ENCODE results near the gene AMBRA1.

Gene AMBRA1

DNA sequence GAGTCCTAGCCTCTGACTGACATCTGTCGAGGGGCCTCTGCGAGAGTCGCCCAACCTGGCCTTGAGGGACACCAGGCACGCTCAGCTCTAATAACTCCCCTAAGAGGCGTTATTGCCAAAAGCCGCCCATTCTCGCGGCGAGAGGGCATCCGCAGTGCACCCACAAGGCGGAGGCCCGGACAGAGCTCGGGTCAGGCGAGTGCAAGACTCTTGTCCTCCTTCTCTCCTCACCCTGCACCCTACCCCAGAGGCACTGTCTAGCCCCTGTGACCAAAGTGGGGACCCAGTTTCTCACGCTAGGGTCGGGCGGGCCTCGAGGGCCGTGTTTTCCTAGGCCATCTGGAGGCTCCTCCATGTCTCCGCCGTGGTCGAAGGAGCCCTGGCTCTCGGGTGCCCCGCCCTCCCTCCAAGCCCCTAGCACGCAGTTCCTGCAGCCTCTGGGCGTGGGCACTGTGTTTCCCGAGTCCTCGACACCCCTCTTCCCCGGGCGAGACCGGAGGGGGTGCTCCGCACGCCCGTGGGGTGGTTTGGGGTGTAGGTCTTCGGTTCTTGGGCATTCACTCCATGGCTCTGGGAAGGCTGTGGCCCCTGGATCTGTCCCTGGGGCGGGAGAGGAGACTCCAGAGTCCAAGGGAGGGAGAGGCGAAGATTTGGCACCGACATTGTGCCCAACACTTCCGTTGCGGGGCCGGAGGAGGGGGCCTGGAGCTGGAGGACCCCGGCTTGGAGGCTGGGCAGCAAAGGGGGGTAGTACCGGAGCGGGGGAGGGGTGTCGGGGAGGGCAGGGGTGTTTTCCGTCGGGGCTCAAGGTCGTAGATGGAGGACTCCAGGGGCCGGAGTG is 203.3 kb downstream of the AMBRA1 start:
- peak; percentile 31 for DNase-seq

DNA sequence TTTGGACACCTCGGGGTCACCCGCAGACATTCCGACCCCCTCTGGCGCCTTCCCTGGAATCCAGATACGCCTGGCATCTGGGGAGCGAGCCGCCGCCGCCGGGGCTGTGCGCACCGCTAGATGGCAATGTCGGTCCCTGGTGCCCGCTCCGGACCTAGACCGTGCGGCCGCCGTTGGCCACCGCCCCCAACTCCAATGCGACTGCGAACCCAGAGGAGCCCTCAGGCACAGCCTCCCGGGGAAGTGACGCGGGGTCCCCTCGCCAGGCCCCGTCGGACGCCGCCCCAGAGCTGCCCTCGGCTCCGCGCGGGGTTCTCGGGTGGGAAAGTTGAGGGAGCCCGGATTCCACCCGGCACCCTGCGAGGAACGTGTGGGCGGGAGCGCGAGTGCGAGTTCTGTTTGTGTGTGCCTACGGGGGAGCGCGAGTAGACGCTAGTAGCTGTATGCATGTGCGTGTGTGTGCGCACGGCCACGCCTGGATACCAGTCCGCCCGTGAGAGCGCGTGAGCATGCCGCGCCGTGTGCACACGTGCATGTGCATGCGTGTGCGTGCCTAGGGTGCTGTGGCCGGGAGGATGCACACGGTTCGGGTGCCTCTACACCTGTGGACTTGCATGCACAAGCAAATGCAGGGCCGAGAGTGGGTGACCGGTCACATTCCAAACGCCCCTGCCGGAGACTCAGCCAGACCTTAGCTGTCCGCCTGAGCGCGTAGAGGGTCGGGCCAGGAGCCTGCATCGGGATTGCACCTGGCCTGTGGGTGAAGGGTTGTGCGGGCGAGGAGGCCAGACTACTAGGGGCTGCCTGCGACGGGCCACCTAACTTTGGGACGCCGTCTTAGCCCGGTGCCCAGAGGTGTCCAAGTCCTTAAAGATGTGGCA is 204.1 kb downstream of the AMBRA1 start:
- peak; percentile 89 for DNase-seq

DNA sequence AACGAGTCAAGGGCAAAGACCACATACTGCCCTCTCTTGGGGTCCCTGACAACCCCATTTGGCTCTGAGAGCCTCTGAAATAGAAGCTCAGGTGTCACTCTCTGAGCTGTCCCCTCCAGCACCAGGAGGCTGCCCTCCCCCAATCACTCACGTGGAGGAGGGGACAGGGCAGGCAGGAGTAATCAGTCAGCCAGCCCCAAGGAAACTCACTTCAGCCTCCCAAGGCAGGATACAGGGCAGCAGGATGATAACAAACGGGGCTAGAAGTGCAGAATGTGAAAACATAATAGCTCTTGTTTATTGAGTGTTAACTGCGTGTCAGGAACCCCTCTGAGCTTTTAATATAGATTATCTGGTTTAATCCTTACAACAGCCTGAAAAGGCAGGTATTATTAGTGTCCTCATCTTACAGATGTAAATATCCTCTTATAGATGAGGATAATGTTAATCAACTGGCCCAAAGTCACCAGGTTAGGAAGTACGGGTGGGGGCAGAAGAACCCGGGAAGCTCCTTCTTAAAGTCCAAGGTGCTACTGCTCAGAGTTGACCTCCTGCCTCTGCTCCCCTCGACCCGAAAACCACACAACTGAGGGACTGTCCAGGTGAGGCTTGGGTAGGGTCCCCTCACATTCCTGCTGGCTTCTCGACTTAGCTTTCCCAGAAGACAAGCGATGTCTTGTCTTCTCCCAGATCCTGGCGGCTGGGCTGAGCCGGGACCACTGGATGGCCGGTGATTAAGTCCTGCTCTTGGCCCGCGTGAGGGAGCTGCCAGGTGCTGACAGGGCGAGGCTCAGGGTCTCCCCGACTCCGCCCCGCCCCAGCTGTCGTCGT is 205.0 kb downstream of the AMBRA1 start:
- DNase-seq, result peak; percentile 41

DNA sequence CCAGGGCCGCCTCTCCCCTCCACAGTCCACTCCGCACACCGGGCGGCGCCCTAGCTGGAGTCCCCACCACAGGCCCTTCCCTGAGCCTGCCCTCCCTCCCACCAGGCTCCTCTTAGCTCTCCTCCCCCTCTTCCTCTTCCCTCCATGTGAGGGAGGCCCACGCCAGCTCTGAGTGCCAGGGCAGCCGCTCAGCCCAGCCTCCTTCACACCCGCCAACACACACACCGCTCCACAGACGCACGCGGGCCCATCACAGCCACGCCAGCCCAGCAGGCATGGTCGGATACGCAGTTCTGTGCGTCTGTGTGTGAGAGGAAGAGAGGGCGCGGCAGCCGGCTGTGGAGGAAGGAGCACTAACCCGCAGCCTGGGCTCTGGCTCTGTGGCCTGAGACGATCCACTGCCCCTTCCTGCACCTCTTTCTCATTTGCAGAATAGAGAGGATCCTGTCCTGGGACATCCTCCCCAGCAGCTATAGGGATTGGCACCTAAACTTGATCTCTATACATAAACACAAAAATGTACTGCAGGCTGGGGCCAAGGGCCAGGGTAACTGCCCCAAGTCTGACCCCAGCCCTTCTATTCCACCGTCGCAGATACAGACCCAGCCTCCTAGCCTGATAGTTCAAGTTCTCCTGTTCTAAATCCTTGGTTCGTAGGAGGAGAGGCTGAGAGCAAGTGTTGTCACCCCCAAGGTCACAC is 205.8 kb downstream of the AMBRA1 start:
- peak; percentile 69 for DNase-seq

DNA sequence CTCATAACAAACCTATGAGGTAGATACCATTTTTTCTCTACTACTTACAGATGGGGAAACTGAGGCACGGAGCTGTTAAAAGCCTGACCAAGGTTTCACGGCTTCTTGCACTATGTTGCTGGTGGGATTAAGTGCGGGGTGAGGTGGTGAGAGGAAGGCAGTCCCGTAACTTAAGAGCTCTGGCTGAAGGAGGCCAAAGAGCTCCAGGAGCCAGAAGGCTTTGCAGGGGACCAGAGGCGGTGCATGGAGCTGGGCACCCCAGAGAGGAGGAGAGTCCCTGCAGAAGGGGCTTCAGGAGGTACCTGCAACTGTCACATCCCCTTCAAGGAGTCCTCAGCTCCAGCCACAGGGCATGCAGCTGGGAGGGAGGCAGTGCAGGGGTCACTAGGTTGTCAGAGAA is 206.4 kb downstream of the AMBRA1 start:
- no peak for DNase-seq

DNA sequence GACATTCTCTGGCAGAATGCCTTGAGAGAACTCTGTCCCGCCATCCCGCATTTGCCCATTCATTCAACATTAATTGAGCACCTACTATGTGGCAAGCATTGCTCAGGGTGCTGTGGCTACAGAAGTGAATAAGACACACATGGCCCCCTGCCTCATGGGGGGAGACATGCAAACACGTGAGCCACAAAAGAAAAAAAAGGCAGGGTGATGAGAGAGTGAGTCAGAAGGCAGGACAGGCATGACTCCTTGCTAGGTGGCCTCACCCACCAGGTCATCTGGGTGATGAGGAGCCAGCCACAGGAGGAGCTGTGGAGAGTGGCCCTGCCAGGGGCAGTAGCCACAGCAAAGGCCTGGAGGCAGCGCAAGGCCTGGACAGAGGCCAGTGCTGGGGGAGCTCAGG is 207.1 kb downstream of the AMBRA1 start:
- DNase-seq, result no peak

DNA sequence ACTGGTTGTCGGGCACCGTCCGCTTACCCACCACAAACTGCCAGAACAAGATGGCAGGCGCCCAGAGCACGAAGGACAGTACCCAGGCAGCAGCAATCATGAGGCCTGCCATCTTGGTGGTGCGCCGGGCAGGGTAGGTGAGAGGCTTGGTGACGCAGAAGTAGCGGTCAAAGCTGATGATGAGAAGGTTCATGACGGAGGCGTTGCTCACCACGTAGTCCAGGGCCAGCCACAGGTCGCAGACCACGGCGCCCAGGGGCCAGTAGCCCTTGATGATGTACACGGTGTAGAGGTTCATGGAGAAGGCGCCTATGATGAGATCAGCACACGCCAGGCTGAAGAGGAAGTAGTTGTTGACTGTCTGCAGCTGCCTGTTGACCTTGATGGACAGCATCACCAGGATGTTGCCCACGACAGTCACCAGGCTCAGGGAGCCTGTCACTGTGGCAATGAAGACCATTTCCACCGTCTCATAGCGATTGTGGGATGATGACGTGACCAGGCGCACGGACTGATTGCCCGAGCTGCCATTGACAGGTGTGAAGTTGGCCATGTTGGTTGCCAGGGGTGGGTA is 207.7 kb downstream of the AMBRA1 start:
- peak; percentile 31 for DNase-seq

DNA sequence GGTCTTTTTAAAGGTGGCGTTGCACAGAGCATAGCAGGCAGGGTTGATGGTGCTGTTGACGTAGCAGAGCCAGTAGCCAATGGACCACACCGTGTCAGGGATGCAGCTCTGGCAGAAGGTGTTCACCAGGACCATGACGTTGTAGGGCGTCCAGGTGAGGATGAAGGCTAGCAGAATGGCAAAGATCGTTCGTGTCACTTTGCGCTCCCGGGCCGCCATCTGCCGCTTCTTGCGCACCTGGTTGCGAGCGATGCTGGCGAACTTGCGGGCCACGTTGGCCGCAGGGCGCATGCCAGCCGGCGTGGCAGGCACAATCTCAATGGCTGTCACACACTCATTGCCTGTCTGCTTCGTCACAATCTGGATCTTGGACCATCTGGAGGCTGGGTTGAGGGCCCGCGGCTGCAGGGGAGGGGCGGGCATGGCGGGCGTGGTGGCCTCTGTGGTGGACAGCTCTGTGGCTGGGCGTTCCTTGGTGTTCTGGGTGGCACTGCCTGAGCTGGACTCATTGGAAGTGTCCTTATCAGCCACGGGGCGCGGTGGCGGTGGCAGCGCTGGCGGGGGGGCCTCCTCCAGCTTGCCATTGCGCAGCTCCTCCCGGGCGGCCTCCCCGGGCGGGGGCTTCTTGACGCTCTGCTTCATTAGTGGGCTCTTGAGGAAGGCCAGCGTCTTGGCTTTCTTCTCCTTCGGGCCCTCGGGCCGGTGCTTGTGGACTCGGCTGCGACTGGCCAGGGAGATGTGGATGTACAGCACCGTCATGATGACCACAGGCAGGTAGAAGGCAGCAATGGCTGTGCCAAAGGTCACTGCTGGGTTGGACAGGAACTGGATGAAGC is 208.4 kb downstream of the AMBRA1 start:
- no peak for DNase-seq

DNA sequence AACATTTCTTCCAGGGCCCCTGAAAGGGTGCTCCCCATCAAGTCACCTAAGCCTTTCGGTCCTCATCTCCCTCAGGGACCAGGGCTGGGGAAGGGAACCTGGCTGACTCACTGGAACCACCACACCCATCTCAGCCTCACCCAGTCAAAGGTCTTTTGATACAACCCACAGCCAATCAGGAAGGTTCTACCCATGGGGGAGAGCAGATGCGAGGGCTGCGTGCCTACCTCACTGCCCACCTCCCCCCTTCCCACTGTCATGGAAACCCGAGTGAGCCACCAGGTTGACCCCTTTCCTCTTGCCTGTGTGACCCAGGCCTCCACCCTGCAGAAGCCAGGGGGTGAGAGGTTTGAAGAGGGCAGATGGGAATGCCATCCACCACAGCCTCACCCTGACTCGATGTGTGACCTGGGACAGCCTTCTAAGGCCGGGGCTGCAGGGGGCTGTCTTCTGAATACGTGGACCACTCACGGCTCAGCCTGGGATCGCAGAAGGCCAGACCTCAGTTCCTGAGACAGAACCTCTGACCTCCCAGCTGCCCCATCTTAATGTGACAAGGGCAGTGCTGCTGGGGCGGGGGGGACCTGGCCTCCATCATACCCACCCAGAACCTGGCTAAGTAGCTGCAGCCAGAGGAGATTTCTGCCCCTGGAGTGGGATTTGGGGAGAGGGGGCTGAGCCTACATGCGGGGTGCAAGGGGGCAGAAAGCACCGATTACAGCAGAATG is 209.7 kb downstream of the AMBRA1 start:
- no peak for DNase-seq

DNA sequence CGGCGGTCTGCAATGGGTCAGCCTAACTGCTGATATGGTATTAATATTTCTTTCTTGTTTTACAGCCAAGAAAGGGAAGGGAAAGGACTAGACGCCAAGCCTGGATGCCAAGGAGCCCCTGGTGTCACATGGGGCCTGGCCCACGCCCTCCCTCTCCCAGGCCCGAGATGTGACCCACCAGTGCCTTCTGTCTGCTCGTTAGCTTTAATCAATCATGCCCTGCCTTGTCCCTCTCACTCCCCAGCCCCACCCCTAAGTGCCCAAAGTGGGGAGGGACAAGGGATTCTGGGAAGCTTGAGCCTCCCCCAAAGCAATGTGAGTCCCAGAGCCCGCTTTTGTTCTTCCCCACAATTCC is 210.4 kb downstream of the AMBRA1 start:
- no peak for DNase-seq

DNA sequence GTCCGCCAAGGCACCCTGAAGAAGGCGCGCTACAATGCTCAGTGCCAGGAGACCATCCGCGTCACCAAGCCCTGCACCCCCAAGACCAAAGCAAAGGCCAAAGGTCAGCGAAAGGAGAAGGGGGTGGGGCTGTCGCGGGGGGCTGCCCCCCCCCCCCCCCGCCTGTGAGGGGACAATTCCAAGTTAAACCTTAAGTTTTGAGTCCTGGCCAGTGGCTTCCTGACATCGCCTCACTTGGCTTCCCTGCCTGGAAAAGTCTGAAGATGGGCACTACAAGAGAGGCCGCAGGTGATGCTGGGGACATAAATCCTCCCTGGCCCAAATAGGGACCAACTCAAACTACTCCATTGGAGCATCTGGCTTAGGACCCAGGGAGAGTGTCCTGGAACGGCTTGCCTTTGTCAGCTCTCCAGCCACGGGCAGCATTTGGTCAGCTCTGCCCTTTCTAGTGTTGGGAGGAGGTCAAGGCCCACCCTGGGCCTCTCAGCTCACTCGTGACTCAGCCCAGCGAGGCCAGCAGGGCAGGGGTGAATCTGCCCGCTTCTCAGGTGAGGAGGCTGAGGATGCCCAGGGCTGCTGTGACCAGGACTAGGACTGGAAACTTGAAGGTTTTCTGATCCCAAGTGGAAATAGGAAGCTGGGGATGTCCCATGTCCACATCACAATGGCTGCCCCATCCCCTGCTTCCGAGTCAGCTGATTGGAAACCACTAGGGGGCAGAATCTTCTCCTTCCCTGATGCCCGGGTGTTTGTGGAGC is 211.0 kb downstream of the AMBRA1 start:
- peak; percentile 32 for DNase-seq

DNA sequence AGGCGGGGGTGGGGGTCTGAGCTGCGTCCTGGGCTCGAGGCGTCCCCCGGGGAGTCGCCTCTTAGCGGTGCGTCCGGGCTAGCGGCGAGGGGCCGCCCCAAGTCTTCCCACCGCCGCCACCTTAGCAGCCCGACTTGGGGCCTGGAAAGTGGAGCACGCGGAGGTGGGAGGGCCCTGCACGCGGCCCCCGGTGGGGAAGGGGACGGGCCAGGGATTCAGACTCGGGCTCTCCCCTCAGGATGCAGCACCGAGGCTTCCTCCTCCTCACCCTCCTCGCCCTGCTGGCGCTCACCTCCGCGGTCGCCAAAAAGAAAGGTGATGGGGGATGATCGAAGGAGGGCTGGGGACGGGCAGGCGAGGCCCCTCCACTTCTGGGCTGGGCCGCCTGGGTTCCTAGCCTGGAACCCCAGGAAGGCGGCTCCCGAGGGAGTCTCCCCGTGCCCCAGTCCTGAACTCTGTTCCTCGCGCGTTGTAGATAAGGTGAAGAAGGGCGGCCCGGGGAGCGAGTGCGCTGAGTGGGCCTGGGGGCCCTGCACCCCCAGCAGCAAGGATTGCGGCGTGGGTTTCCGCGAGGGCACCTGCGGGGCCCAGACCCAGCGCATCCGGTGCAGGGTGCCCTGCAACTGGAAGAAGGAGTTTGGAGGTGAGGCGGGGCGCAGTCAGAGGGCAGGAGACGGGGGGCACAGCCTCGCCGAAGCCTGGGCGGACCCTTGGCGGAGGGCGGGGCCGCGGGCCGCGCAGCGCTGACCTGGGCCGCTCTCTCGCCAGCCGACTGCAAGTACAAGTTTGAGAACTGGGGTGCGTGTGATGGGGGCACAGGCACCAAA is 211.8 kb downstream of the AMBRA1 start:
- peak; percentile 31 for DNase-seq

DNA sequence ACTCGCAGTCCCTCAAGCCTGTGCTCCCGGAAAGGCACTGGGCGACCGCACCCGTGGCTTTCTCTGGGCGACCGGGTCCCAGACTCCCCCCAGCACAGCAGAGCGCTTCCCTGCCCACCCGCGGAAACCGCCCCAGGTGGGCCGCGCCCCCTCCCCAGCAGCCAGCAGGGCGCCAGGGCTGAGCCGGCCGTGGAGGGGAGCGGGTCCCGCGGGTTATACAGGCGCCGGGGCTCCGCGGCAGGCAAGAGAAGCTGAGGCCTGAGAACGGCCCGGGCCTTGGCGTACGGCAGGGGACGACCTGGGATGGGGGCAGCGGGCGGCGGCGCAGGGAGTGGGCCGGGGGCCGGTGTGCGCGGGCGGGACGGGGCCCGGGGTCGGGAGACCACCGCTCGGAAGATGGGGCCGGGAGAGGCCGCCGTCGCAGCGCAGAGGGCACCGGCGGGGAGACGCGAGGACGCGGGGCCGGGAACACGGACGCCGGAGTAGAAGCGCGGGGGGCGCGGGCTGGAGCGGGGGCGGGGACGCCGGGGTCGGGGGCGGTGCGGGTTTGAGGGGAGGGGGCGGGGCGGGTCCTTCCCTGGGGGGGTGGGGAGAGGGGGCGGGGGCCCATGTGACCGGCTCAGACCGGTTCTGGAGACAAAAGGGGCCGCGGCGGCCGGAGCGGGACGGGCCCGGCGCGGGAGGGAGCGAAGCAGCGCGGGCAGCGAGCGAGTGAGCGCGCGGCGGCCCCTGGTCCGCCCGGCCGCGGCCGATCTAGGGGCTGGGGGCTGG is 212.6 kb downstream of the AMBRA1 start, which contains the start of gene MDK:
Gene MDK, plus strand, starts transcription at position 622 of the 771 bp plus-strand sequence. CDS start 389 bp downstream, outside the sequence.
- peak; percentile 43 for DNase-seq

DNA sequence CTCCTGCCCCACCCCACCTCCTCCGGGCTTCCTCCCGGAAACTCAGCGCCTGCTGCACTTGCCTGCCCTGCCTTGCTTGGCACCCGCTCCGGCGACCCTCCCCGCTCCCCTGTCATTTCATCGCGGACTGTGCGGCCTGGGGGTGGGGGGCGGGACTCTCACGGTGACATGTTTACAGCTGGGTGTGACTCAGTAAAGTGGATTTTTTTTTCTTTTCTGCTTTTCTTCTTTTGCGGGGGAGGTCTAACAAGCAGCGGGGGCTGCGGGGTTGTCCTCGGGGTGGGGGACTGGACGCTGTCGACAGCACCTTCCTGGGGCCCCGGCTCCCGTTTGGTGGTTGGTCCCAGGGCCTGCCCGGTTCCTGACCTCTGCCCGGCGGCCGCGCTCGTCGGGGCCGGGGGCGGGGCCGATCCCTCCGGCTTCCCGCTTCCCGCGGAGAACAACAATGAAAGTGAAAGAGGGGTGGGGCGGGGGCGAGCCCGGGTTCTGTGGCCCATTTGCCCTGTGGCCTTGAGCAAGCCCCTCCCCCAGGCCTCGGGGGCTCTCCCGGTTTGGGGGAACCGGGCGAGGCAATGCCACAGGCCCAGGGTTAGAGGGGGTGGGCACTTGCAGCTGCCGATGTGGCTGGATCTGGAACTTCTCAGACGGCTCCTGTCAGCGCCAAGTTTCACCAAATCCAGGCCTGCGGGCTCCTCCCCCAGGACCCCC is 213.3 kb downstream of the AMBRA1 start:
- peak; percentile 59 for DNase-seq

DNA sequence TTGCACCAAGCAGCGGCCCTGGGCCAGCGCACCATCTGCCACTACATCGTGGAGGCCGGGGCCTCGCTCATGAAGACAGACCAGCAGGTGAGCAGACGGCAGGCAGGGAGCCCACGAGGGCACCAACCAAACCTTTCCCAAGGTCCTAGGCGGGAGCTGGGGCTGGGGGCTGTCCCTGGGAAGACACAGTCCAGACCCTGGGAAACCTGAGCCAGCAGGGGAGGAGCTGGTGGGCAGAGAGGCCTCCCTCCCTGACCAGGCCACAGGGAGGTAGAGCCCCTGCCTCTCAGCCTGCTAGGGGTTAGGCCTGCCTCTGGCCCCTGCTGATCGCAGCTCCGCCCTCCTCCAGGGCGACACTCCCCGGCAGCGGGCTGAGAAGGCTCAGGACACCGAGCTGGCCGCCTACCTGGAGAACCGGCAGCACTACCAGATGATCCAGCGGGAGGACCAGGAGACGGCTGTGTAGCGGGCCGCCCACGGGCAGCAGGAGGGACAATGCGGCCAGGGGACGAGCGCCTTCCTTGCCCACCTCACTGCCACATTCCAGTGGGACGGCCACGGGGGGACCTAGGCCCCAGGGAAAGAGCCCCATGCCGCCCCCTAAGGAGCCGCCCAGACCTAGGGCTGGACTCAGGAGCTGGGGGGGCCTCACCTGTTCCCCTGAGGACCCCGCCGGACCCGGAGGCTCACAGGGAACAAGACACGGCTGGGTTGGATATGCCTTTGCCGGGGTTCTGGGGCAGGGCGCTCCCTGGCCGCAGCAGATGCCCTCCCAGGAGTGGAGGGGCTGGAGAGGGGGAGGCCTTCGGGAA is 214.1 kb downstream of the AMBRA1 start:
- peak; percentile 24 for DNase-seq

DNA sequence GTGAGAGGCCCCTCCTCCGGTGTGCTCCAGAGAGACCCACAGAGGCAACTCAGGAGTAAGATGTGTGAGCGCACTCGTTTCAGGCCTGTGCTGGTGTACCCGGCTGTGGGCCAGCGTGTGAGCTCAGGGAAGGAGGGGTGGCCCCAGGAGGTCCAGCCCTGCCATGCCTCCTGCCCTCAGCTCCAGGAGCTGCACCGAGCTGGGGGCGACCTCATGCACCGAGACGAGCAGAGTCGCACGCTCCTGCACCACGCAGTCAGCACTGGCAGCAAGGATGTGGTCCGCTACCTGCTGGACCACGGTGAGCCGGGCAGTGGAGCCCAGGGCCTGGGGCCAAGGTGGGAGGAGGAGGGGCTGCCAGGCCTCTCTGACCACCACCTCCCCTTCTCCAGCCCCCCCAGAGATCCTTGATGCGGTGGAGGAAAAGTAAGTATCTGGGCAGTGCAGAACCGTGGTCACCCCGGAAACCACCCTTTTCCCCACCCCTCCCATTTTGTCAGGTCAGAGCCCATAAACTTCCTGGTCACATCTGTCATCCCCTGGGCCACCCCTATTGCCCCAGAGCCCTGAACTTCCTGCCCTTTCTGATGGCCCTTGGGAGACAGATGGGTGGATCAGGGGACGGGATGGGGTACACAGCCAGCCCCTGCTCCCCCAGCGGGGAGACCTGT is 214.9 kb downstream of the AMBRA1 start:
- peak; percentile 15 for DNase-seq
